HG03139 (cell line): ENCODE data around the gene RUNX1.

Source experiments
- ATAC-seq: cut with Tn5 transposase; IDR thresholded peaks from one replicate; pipeline ENCODE4 v1.9.1; 2021; ENCODE audit not compliant: unreplicated experiment

The RUNX1 gene

DNA sequence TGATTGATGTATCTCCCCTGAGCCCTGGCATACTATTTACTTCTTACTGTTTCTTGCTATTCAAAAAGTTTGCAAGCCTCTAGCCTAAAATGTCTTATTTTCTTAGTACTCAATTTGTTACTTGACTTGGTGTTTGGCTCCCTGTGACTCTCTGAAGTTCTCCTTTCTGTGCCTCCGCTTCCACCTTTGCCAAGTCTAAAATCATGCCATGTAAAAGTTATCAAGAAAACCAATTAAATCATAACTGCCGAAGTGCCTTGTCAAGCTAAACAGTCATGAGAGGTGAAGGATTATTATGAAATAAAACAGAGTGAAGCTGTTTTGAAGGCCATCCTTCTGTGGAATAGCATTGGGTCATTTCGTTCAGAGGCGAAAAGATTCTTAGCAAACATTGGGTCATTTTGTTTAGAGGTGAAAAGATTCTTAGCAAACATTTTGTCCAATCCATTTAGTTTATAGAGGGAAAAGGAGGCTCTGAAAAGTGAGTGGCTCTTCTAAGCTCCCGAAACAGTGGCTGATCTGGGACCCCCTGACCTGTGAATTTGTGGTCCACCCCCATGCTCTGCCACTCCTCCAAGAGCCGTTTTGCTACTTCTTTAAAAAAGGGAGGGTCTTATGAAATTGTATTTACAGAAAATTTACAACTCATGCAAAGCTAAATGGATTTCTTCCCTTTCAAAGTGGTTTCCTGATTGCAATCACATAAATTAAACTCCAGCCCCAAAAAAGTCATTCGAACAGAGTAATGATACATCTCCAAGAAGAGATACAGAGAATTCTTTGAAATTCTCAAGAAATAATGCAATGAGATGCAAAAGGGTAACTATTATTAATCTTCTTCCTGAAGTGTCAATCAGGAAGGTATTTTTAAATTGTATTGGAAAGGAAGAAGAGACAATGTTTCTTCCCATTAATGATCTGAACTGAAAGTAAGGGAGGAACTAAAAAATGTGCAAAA, 141.4 kb downstream of the RUNX1 start:
- ATAC-seq = no peak

DNA sequence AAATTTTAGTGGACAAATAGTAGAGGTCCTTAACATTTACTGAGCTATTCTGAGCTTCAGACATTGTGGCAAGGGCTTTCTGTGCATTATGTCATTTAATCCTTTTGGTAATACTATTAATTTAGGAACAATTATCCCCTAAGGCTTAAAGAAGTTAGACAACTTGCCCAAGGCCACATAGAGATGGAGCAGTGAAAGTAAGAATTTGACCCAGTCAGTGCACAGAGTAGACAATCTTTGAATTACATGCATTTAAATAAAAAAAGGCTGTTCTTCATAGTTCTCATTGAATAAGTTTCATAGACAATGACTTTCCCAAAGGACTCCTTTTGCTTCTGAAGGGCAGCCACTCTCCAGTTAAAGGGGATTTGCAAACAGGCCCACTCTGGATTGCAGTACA, 142.7 kb downstream of the RUNX1 start:
- no peak for ATAC-seq

- ATAC-seq = no peak
These were observed 143.9 kb downstream of the RUNX1 start for GRCh38 chr21:34905218-34905537.

GRCh38 chr21:34904526-34905217, 144.4 kb downstream of the RUNX1 start:
- ATAC-seq = no peak

DNA sequence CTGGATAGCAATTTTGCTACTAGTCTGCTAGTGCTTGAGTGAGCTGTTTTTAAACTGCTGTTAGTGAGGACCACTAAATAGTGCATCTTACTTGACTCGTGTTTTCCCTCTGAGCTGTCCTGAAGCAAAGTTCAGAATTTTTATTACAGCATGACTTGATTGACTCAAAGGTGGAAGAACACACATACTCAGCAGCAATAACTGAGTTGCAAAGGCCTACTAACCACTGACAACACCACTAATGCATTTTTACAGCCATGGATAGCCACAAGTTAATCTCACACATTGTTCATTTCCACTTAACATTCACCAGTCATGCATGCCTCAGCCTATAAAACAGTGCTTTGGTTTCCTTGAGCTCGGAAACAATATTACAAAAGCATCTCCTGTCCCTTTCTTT, 148.7 kb downstream of the RUNX1 start:
- ATAC-seq = no peak

GRCh38 chr21:34899760-34900159, 149.3 kb downstream of the RUNX1 start:
- no peak for ATAC-seq

DNA sequence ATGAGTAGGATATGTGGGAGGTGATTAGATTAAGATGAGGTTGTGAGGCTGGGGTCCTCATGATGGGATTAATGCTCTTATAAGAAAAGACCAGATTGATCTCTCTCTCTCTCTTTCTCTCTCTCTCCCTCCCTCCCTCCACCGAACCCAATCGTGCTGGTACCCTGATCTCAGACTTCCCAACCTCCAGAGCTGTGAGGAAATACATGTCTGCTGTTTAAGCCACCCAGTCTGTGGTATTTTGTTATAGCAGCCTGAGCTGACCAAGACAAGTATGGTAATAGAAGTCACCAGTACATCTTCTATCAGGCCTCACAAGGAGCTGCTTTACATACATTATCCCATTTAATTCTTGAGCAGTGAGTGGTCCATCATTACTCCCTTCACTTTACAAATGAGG, 149.8 kb downstream of the RUNX1 start:
- ATAC-seq = no peak

DNA sequence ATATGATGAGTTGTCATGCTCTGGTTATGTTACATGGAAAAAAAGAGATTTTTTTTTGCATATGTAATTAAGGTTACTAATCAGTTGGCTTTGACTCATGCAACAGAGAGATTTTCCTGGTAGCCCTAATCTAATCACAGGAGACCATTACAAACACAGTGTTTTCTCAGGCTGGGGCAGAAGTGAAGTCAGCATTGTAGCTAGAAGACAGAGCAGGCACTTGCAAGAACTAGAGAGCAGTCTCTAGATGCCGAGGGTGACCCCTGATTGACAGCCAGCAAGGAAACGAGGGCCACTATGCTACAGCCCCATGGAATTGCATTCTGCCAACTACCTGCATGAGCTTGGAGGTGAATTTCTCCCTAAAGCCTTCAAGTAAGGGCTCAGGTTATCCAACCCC, 151.3 kb downstream of the RUNX1 start:
- ATAC-seq = no peak

DNA sequence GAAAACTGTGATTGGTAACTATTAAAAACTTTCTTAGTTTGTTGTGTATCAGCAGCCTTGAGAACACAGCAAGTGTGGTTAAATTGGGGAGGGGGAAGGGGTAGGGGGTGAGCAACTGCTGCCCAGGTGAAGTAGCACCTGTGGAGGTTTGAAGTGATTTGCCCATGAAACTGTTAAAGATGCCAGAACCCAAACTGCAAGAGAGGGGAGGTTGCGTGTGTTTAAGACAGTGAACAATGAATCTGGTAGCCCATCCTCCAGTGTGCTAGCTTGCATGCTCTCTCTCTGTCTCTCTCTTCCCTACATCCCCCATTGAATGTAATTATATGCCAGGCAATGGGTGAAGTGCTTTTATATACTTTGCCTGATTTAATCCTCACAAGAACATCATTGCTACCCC, 154.7 kb downstream of the RUNX1 start:
- ATAC-seq = no peak

GRCh38 chr21:34892209-34892608, 156.9 kb downstream of the RUNX1 start:
- no peak for ATAC-seq

- ATAC-seq = no peak
These were observed 157.5 kb downstream of the RUNX1 start for GRCh38 chr21:34891613-34891943.

DNA sequence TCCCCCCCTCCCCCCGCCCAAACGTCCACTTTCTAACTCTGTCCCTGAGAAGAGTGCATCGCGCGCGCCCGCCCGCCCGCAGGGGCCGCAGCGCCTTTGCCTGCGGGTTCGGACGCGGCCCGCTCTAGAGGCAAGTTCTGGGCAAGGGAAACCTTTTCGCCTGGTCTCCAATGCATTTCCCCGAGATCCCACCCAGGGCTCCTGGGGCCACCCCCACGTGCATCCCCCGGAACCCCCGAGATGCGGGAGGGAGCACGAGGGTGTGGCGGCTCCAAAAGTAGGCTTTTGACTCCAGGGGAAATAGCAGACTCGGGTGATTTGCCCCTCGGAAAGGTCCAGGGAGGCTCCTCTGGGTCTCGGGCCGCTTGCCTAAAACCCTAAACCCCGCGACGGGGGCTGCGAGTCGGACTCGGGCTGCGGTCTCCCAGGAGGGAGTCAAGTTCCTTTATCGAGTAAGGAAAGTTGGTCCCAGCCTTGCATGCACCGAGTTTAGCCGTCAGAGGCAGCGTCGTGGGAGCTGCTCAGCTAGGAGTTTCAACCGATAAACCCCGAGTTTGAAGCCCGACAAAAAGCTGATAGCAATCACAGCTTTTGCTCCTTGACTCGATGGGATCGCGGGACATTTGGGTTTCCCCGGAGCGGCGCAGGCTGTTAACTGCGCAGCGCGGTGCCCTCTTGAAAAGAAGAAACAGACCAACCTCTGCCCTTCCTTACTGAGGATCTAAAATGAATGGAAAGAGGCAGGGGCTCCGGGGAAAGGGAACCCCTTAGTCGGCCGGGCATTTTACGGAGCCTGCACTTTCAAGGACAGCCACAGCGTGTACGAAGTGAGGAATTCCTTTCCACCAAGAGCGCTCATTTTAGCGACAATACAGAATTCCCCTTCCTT, 158.1 kb downstream of the RUNX1 start:
- no peak for ATAC-seq

DNA sequence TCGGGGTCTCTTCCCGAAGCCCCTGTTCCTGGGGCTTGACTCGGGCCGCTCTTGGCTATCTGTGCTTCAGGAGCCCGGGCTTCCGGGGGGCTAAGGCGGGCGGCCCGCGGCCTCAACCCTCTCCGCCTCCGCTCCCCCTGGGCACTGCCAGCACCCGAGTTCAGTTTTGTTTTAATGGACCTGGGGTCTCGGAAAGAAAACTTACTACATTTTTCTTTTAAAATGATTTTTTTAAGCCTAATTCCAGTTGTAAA, 158.7 kb downstream of the RUNX1 start:
- ATAC-seq = no peak

GRCh38 chr21:34889676-34890469, 159.2 kb downstream of the RUNX1 start:
- peak; percentile 31 for ATAC-seq

GRCh38 chr21:34889320-34889675, 159.8 kb downstream of the RUNX1 start:
- peak; percentile 9 for ATAC-seq

DNA sequence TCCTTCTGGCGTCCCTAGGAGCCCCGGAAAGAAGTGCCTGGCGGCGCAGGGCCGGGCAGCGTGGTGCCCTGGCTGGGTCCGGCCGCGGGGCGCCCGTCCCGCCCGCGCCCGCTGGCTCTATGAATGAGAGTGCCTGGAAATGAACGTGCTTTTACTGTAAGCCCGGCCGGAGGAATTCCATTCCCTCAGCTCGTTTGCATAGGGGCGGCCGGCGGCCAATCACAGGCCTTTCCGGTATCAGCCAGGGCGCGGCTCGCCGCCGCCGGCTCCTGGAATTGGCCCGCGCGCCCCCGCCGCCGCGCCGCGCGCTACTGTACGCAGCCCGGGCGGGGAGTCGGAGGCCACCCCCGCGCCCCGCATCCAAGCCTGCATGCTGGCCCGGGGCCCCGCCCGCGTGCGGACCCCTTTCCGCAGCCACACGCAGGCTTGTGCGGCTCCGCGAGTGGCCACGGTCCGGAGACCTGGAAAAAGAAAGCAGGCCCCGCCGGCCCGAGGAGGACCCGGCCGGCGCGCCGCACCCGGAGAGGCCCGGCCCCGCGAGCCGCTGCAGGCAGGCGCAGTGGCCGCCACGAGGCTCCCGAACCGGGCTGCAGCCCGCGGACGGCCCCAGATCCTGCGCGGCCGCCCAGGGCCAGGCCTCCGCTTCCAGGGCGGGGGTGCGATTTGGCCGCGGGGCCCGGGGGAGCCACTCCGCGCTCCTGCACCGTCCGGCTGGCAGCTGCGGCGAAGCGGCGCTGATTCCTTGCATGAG, 160.4 kb downstream of the RUNX1 start:
- ATAC-seq = peak; percentile 40

- ATAC-seq = no peak
These were observed 161.2 kb downstream of the RUNX1 start for GRCh38 chr21:34887725-34888568.

DNA sequence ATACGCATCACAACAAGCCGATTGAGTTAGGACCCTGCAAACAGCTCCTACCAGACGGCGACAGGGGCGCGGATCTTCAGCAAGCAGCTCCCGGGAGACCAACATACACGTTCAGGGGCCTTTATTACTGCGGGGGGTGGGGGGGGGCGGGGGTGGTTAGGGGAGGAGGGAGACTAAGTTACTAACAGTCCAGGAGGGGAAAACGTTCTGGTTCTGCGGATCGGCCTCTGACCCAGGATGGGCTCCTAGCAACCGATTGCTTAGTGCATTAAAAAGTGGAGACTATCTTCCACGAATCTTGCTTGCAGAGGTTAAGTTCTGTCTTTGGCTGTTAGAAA, 162.0 kb downstream of the RUNX1 start:
- no peak for ATAC-seq

GRCh38 chr21:34886240-34887104, 162.6 kb downstream of the RUNX1 start:
- no peak for ATAC-seq
